Endothelial cell of umbilical vein (primary cell): Measurements from ENCODE around the gene ENTREP1. TPM values are rescaled to one million over a fixed set of nuclear protein-coding genes. Genes with fewer than 3 reads are reported as not detected.

Experiments used
- BruUV-seq: library from RNA; stranded (reverse); fragments of 400-500 nt; replicated peaks from 2 replicates; lab custom pipeline; 2021; lab: Mats Ljungman, UMichigan
- CTCF ChIA-PET: fragments of 300-600, 350-600 bp; sonication (Branson Sonifier 250); formaldehyde crosslinking; loops from one replicate; lab custom pipeline; 2021; ENCODE audit warnings: antibody characterized with exemption, inconsistent platforms; lab: Charles Lee
- POLR2A ChIA-PET: fragments of 300-600, 350-600 bp; sonication (Branson Sonifier 250); formaldehyde crosslinking; loops from one replicate; lab custom pipeline; 2021; ENCODE audit warnings: antibody characterized with exemption, inconsistent platforms; lab: Charles Lee
- DNase-seq: peaks from one replicate; pipeline ENCODE4 v3.0.0-alpha.2; 2011; ENCODE audit warnings: low read depth, low spot score
- FAIRE-seq: peaks from 2 replicates; lab custom pipeline; 2011; peaks lifted over from hg19 to GRCh38; lab: Jason Lieb, UNC
- H2AFZ ChIP-seq: 2 replicates; pipeline ENCODE4 v1.6.0; 2012; ENCODE audit warnings: low read depth, low read length, control low read depth, inconsistent platforms
- H3K27ac ChIP-seq: 2 replicates; pipeline ENCODE4 v1.5.1; 2011; ENCODE audit warnings: low read depth, mild to moderate bottlenecking, control low read depth, low read length, moderate library complexity; ENCODE audit not compliant: insufficient read depth
- H3K27me3 ChIP-seq, 2 experiments: 2 replicates each; pipeline versions ENCODE4 v1.6.0 to v1.6.1; 2011; ENCODE audit warnings: low read length in 2 of 2, mixed read lengths in 1 of 2; ENCODE audit not compliant: control insufficient read depth in 2 of 2, insufficient read depth in 2 of 2
- H3K36me3 ChIP-seq, 2 experiments: 2 replicates in 1 of 2; 3 replicates in 1 of 2; pipeline ENCODE4 v1.5.1; 2011; ENCODE audit warnings: low read length in 2 of 2, mild to moderate bottlenecking in 1 of 2, moderate library complexity in 1 of 2; ENCODE audit not compliant: control insufficient read depth in 2 of 2, insufficient read depth in 2 of 2; ENCODE audit errors: extremely low read depth in 1 of 2
- H3K4me1 ChIP-seq: 3 replicates; pipeline ENCODE4 v1.5.1; 2011; ENCODE audit warnings: mild to moderate bottlenecking, low read length; ENCODE audit not compliant: control insufficient read depth, insufficient read depth; ENCODE audit errors: extremely low read depth
- H3K4me2 ChIP-seq: 2 replicates; pipeline ENCODE4 v1.6.1; 2011; ENCODE audit warnings: low read length, control low read depth, mixed read lengths; ENCODE audit not compliant: insufficient read depth
- H3K4me3 ChIP-seq, 3 experiments: fragments of 200-600 bp in 1 of 3; sonication (generic), shearing (Covaris generic) in 1 of 3; replicated peaks in 1 of 3; 2 replicates each; pipeline ENCODE4 v1.5.1; 2011 to 2016; ENCODE audit warnings: control low read depth in 3 of 3, low read length in 3 of 3, mild to moderate bottlenecking in 2 of 3, inconsistent platforms in 1 of 3, low read depth in 1 of 3, moderate library complexity in 1 of 3; ENCODE audit not compliant: insufficient read depth in 1 of 3
- H3K79me2 ChIP-seq: 2 replicates; pipeline ENCODE4 v1.6.0; 2012; ENCODE audit warnings: low read length, inconsistent platforms; ENCODE audit not compliant: control insufficient read depth, insufficient read depth
- H3K9ac ChIP-seq: replicated peaks from 2 replicates; pipeline ENCODE3; 2011; ENCODE audit warnings: low read length, control low read depth; ENCODE audit not compliant: insufficient read depth; ENCODE audit errors: extremely low read depth
- H3K9me1 ChIP-seq: replicated peaks from 3 replicates; pipeline ENCODE4 v1.6.0; 2011; ENCODE audit warnings: mild to moderate bottlenecking, low read length; ENCODE audit not compliant: control insufficient read depth, insufficient read depth; ENCODE audit errors: extremely low read depth
- H3K9me3 ChIP-seq: replicated peaks from 2 replicates; pipeline ENCODE4 v1.5.1; 2012; ENCODE audit warnings: low read length, inconsistent platforms; ENCODE audit not compliant: control insufficient read depth, insufficient read depth
- H4K20me1 ChIP-seq: replicated peaks from 2 replicates; pipeline ENCODE3; 2011; ENCODE audit warnings: mild to moderate bottlenecking, low read length; ENCODE audit not compliant: control insufficient read depth, insufficient read depth; ENCODE audit errors: extremely low read depth
- EZH2 ChIP-seq: IDR thresholded peaks from 2 replicates; pipeline ENCODE4 v1.6.1; 2012; ENCODE audit warnings: borderline replicate concordance, low read depth, mild to moderate bottlenecking, moderate library complexity, low read length, inconsistent platforms; ENCODE audit not compliant: severe bottlenecking
- FOS ChIP-seq: IDR thresholded peaks from 2 replicates; pipeline ENCODE4 v1.6.1; 2011; ENCODE audit warnings: mild to moderate bottlenecking, low read length, moderate library complexity, borderline replicate concordance; ENCODE audit not compliant: insufficient read depth
- GATA2 ChIP-seq: IDR thresholded peaks from 2 replicates; pipeline ENCODE4 v1.7.0; 2011; ENCODE audit warnings: low read depth, mild to moderate bottlenecking, moderate library complexity, mixed read lengths, low read length; ENCODE audit not compliant: insufficient read length, insufficient read depth
- JUN ChIP-seq: IDR thresholded peaks from 2 replicates; pipeline ENCODE4 v1.6.1; 2011; ENCODE audit warnings: borderline replicate concordance, low read depth; ENCODE audit not compliant: insufficient read length, insufficient read depth
- MYC ChIP-seq: IDR thresholded peaks from one replicate; pipeline ENCODE4 v1.6.1; 2011; ENCODE audit warnings: mild to moderate bottlenecking, low read depth, low read length
- POLR2A ChIP-seq: IDR thresholded peaks from 2 replicates; pipeline ENCODE4 v1.6.1; 2012; ENCODE audit warnings: low read depth, mild to moderate bottlenecking, control low read depth, low read length
- POLR2AphosphoS5 ChIP-seq: IDR thresholded peaks from 2 replicates; pipeline ENCODE4 v1.6.1; 2012; ENCODE audit warnings: low read depth, mild to moderate bottlenecking, control low read depth, low read length, moderate library complexity; ENCODE audit not compliant: insufficient read depth
- dilution Hi-C: fragments of 300-500 bp; cut with MboI; formaldehyde crosslinking; loops from one replicate; pipeline ENCODE4 v1.15.0; 2019; ENCODE audit warnings: low sequenced_read_pairs; ENCODE audit not compliant: extremely low pct_ligation_motif_present
- intact Hi-C: fragments of 100-400 bp; cut with micrococcal nuclease; formaldehyde crosslinking; loops from one replicate; pipeline ENCODE4 v1.10.0; 2022
- polyA plus RNA-seq, 4 experiments: library from polyadenylated mRNA; depleted of rRNA in 3 of 4; stranded (reverse) in 3 of 4; unstranded in 1 of 4; fragments of >200 nt; gene quantifications; 2 replicates each; pipeline versions ENCODE4 v1.2.1 to v1.2.3, GENCODE V29; 2011 to 2012; ENCODE audit warnings: missing spikeins in 1 of 4
- total RNA-seq: library from RNA; stranded (reverse); gene quantifications from 2 replicates; pipeline ENCODE4 v1.2.3, GENCODE V29; 2021
- TF ChIP-seq, protein P1 (sequence below), 2 donors: IDR thresholded peaks; 1 replicate in 1 of 2; 2 replicates in 1 of 2; pipeline ENCODE4 v1.5.1; 2011; ENCODE audit warnings: low read length in 2 of 2, mild to moderate bottlenecking in 2 of 2, moderate library complexity in 2 of 2, control low read depth in 1 of 2, inconsistent platforms in 1 of 2, low read depth in 1 of 2; ENCODE audit not compliant: insufficient read depth in 1 of 2; ENCODE audit errors: extremely low read depth in 1 of 2
- TF ChIP-seq, protein P2 (sequence below): IDR thresholded peaks from 2 replicates; pipeline ENCODE4 v1.6.1; 2011; ENCODE audit not compliant: insufficient read depth, insufficient read length

ENTREP1 gene
- total and polyA plus RNA-seq, 2 donors (not counting 3 experiments of a cell fraction or from before 2014, with no cell fraction given) = 7.1 to 13.5 TPM

DNA sequence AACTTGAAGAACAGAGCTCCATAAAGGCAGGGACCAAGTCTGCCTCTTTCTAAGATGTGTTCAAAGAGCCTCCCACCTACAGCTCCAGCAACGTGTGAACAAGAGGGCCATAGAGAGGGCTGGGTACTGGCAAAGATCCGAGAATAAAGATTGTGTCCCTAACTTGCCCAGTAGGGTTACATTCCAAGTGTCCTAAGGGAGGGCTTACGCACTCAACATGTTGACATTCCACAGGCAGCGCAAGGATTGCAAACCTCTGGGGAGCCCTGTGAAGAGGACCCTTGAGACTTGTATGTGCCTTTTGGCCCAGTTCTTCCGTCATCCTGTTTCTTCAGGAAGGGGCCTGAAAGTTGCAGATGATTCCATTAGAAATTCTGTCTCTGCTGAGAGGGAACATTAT is 48.2 kb upstream of the ENTREP1 start:
- no peak overlapping the region for H3K27ac ChIP-seq
- H3K36me3 ChIP-seq = no peaks in the 10 kb centered on the region
- no peak overlapping the region for H2AFZ ChIP-seq
- no peak overlapping the region for H3K9ac ChIP-seq
- FAIRE-seq (no peak), DNase-seq (no peak)
- no peaks in the 10 kb centered on the region for H3K79me2 ChIP-seq
- BruUV-seq = no TSS peak
- H3K27me3 ChIP-seq = peaks cover 5% of the 10 kb centered on the region in 2 experiments
- no peak overlapping the region for H3K4me3 ChIP-seq
- TF ChIP-seq, protein P1, sequence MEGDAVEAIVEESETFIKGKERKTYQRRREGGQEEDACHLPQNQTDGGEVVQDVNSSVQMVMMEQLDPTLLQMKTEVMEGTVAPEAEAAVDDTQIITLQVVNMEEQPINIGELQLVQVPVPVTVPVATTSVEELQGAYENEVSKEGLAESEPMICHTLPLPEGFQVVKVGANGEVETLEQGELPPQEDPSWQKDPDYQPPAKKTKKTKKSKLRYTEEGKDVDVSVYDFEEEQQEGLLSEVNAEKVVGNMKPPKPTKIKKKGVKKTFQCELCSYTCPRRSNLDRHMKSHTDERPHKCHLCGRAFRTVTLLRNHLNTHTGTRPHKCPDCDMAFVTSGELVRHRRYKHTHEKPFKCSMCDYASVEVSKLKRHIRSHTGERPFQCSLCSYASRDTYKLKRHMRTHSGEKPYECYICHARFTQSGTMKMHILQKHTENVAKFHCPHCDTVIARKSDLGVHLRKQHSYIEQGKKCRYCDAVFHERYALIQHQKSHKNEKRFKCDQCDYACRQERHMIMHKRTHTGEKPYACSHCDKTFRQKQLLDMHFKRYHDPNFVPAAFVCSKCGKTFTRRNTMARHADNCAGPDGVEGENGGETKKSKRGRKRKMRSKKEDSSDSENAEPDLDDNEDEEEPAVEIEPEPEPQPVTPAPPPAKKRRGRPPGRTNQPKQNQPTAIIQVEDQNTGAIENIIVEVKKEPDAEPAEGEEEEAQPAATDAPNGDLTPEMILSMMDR (IDR thresholded peaks at IDR 0.05; ENCODE audit: extremely low read depth in 1 of 2, insufficient read depth in 1 of 2, low read depth in 1 of 2, low read length in 2 of 2) = no peak
- TF ChIP-seq, protein P2, sequence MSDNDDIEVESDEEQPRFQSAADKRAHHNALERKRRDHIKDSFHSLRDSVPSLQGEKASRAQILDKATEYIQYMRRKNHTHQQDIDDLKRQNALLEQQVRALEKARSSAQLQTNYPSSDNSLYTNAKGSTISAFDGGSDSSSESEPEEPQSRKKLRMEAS = no peak
- TF ChIP-seq MYC (no peak), GATA2 (no peak), JUN (no peak), POLR2AphosphoS5 (no peak), EZH2 (no peak), POLR2A (no peak), FOS (no peak)
- no peaks in the 10 kb centered on the region for H3K9me3 ChIP-seq
- dilution Hi-C loops = no loop called here
- H4K20me1 ChIP-seq = no peaks in the 10 kb centered on the region
- no peak overlapping the region for H3K4me2 ChIP-seq
- POLR2A ChIA-PET = no interaction called here
- no peaks in the 10 kb centered on the region for H3K4me1 ChIP-seq
- no peaks in the 10 kb centered on the region for H3K9me1 ChIP-seq
- intact Hi-C loops = no loop called here
- CTCF ChIA-PET = interaction anchor here (1.2 kb wide), 1 partner anchor 11 kb away, joined by 4 read pairs; no protein-coding TSS in a partner anchor
